SK-N-SH treated with all-trans-retinoic acid at 6 μM for 48 hours (cell line): ENCODE data around the gene AP1AR.

Experiments
- ATAC-seq: fragments of 200-7000 bp; cut with Tn5 transposase; 3 replicates; pipeline ENCODE4 v1.9.1; 2020; ENCODE audit warnings: mild to moderate bottlenecking, moderate library complexity
- ARNTL ChIP-seq: fragments of 450-650 bp; formaldehyde crosslinking; IDR thresholded peaks from 2 replicates; pipeline ENCODE4 v1.5.0; 2020; ENCODE audit warnings: low read depth, mild to moderate bottlenecking, moderate library complexity, borderline replicate concordance
- BACH2 ChIP-seq: fragments of 250-450 bp; sonication (Bioruptor Pico); IDR thresholded peaks from 2 replicates; pipeline ENCODE4 v1.9.0; 2021; ENCODE audit warnings: mild to moderate bottlenecking, borderline replicate concordance
- ESRRG ChIP-seq: fragments of 250-450 bp; sonication (Bioruptor Pico); IDR thresholded peaks from 2 replicates; pipeline ENCODE4 v1.6.1; 2021; ENCODE audit warnings: mild to moderate bottlenecking
- GLIS3 ChIP-seq: fragments of 250-450 bp; sonication (Bioruptor Pico); IDR thresholded peaks from 2 replicates; pipeline ENCODE4 v1.5.0; 2020; ENCODE audit warnings: mild to moderate bottlenecking, moderate library complexity
- ISL1 ChIP-seq: fragments of 250-450 bp; sonication (Bioruptor Pico); IDR thresholded peaks from 2 replicates; pipeline ENCODE4 v2.1.2; 2022; ENCODE audit warnings: mild to moderate bottlenecking, moderate library complexity
- OSR1 ChIP-seq: fragments of 250-450 bp; sonication (Bioruptor Pico); IDR thresholded peaks from 2 replicates; pipeline ENCODE4 v1.8.0; 2022; ENCODE audit warnings: moderate library complexity, mild to moderate bottlenecking, inconsistent platforms
- PATZ1 ChIP-seq: fragments of 250-450 bp; sonication (Bioruptor Pico); IDR thresholded peaks from 2 replicates; pipeline ENCODE4 v1.8.0; 2020; ENCODE audit warnings: mild to moderate bottlenecking, moderate library complexity, borderline replicate concordance
- PPARA ChIP-seq: fragments of 250-450 bp; sonication (Bioruptor Pico); IDR thresholded peaks from 2 replicates; pipeline ENCODE4 v1.5.0; 2020; ENCODE audit warnings: mild to moderate bottlenecking, borderline replicate concordance
- RARB ChIP-seq: fragments of 250-450 bp; sonication (Bioruptor Pico); IDR thresholded peaks from 2 replicates; pipeline ENCODE4 v1.8.0; 2021; ENCODE audit warnings: mild to moderate bottlenecking, moderate library complexity
- TCF4 ChIP-seq: fragments of 250-450 bp; sonication (Bioruptor Pico); IDR thresholded peaks from 2 replicates; pipeline ENCODE4 v1.8.0; 2021; ENCODE audit warnings: mild to moderate bottlenecking, moderate library complexity, borderline replicate concordance
- TOX ChIP-seq: fragments of 250-450 bp; sonication (Bioruptor Pico); IDR thresholded peaks from 2 replicates; pipeline ENCODE4 v1.8.0; 2021; ENCODE audit warnings: mild to moderate bottlenecking, moderate library complexity, borderline replicate concordance
- TSHZ2 ChIP-seq: fragments of 250-450 bp; sonication (Bioruptor Pico); IDR thresholded peaks from 2 replicates; pipeline ENCODE4 v1.5.0; 2020; ENCODE audit warnings: mild to moderate bottlenecking, moderate library complexity
- ZC3H10 ChIP-seq: fragments of 250-450 bp; sonication (Bioruptor Pico); IDR thresholded peaks from 2 replicates; pipeline ENCODE4 v1.5.1; 2021; ENCODE audit warnings: mild to moderate bottlenecking, moderate library complexity
- ZFP3 ChIP-seq: fragments of 250-450 bp; sonication (Bioruptor Pico); IDR thresholded peaks from 2 replicates; pipeline ENCODE4 v1.5.0; 2020; ENCODE audit warnings: mild to moderate bottlenecking, moderate library complexity
- ZFP30 ChIP-seq: fragments of 450-650 bp; formaldehyde crosslinking; IDR thresholded peaks from 2 replicates; pipeline ENCODE4 v1.5.0; 2022; ENCODE audit warnings: mild to moderate bottlenecking, moderate library complexity
- ZNF565 ChIP-seq: fragments of 450-650 bp; formaldehyde crosslinking; conservative IDR thresholded peaks from 2 replicates; pipeline ENCODE4 v1.5.0; 2020; ENCODE audit warnings: low read depth, mild to moderate bottlenecking, moderate library complexity
- ZNF70 ChIP-seq: fragments of 450-650 bp; formaldehyde crosslinking; IDR thresholded peaks from 2 replicates; pipeline ENCODE4 v1.5.0; 2020; ENCODE audit warnings: mild to moderate bottlenecking, moderate library complexity
- ZNF8 ChIP-seq: fragments of 450-650 bp; formaldehyde crosslinking; IDR thresholded peaks from 2 replicates; pipeline ENCODE4 v1.5.0; 2020; ENCODE audit warnings: mild to moderate bottlenecking, moderate library complexity
- TF ChIP-seq, protein P1 (sequence below): fragments of 250-450 bp; sonication (Bioruptor Pico); IDR thresholded peaks from 2 replicates; pipeline ENCODE4 v1.5.1; 2021; ENCODE audit warnings: mild to moderate bottlenecking, moderate library complexity
- TF ChIP-seq, protein P2 (sequence below): fragments of 250-450 bp; sonication (Bioruptor Pico); IDR thresholded peaks from 2 replicates; pipeline ENCODE4 v1.8.0; 2021; ENCODE audit warnings: low read depth, mild to moderate bottlenecking, moderate library complexity, borderline replicate concordance

The AP1AR gene

GRCh38 chr4:112277705-112278448 is 46.3 kb downstream of the AP1AR start:
- TF ChIP-seq PATZ1 (CRISPR knock-in tag) (no peak), TCF4 (CRISPR knock-in tag) (no peak), ARNTL (CRISPR knock-in tag) (no peak), ZFP30 (CRISPR knock-in tag) (no peak), ISL1 (CRISPR knock-in tag) (no peak), ZNF565 (CRISPR knock-in tag) (no peak), OSR1 (CRISPR knock-in tag) (no peak)
- TF ChIP-seq, protein P1, sequence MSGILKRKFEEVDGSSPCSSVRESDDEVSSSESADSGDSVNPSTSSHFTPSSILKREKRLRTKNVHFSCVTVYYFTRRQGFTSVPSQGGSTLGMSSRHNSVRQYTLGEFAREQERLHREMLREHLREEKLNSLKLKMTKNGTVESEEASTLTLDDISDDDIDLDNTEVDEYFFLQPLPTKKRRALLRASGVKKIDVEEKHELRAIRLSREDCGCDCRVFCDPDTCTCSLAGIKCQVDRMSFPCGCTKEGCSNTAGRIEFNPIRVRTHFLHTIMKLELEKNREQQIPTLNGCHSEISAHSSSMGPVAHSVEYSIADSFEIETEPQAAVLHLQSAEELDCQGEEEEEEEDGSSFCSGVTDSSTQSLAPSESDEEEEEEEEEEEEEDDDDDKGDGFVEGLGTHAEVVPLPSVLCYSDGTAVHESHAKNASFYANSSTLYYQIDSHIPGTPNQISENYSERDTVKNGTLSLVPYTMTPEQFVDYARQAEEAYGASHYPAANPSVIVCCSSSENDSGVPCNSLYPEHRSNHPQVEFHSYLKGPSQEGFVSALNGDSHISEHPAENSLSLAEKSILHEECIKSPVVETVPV = no peak
- ATAC-seq = no peak

DNA sequence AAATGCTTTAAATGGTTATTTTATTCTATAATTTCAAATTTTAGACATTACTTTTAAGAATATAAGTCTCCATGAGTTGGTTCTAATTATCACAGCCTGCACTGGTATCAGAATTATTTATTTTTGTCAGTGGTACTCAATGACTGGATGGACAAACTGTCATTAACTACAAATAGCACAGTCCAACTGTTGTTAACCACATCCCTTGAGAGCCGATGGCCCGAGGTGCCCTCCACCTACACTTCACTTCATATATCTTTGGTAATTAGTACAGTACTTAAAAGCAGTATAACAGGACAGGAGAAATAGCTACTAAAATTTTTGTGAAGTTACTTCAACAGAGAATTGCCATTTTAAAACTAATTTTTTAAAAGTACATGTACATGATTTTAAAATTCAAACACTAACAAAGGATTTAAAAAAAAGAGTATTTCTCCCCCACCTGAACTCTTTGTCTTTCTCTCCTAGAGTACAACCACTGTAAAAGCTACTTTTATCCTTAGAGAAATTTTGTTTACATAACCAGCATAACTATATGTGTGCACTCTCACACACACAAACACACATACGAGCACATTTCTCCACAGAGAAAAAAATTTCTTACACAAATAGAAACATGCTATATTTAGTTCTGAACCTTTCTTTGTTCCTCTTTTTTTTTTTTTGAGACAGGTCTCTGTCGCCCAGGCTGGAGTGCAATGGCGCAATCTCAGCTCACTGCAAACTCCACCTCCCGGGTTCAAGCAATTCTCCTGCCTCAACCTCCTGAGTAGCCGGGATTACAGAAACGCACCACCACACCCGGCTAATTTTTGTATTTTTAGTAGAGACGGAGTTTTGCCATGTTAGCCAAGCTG is 47.7 kb downstream of the AP1AR start:
- ATAC-seq = no peak
- TF ChIP-seq ZNF8 (CRISPR knock-in tag) = no peak
- TF ChIP-seq ESRRG (CRISPR knock-in tag) = no peak
- TF ChIP-seq, protein P2, sequence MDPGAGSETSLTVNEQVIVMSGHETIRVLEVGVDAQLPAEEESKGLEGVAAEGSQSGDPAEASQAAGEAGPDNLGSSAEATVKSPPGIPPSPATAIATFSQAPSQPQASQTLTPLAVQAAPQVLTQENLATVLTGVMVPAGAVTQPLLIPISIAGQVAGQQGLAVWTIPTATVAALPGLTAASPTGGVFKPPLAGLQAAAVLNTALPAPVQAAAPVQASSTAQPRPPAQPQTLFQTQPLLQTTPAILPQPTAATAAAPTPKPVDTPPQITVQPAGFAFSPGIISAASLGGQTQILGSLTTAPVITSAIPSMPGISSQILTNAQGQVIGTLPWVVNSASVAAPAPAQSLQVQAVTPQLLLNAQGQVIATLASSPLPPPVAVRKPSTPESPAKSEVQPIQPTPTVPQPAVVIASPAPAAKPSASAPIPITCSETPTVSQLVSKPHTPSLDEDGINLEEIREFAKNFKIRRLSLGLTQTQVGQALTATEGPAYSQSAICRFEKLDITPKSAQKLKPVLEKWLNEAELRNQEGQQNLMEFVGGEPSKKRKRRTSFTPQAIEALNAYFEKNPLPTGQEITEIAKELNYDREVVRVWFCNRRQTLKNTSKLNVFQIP (CRISPR knock-in tag) = no peak
- TF ChIP-seq RARB (CRISPR knock-in tag) = no peak
- no peak for TF ChIP-seq GLIS3 (CRISPR knock-in tag)
- no peak for TF ChIP-seq TSHZ2 (CRISPR knock-in tag)
- TF ChIP-seq ISL1 (CRISPR knock-in tag) = no peak
- TF ChIP-seq PPARA (CRISPR knock-in tag) = no peak
- TF ChIP-seq ZNF565 (CRISPR knock-in tag) = no peak
- no peak for TF ChIP-seq TOX (CRISPR knock-in tag)
- TF ChIP-seq OSR1 (CRISPR knock-in tag) = no peak

DNA sequence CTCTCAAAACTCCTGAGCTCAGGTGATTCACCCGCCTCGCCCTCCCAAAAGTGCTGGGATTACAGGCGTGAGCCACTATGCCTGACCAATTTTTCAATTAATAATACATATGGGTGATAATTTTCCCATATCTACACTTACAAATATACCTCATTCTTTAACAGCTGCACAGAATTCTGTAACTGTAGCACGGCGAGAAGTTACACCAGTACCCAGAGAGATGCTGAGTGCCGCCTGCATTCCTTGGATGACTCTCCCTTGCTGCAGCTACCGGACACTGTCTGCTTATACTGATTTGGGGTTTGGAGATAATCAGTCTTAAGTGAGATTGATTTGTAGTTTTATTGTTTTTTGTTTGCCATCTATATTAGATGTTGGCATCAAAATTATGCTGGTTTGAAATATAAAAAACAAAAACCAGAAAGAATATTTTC is 48.3 kb downstream of the AP1AR start:
- no peak for ATAC-seq
- TF ChIP-seq ZFP3 (CRISPR knock-in tag) (no peak), GLIS3 (CRISPR knock-in tag) (no peak), PATZ1 (CRISPR knock-in tag) (no peak), BACH2 (CRISPR knock-in tag) (no peak), ESRRG (CRISPR knock-in tag) (no peak), RARB (CRISPR knock-in tag) (no peak), ZNF8 (CRISPR knock-in tag) (no peak), TCF4 (CRISPR knock-in tag) (no peak), ZC3H10 (no peak), ZNF70 (CRISPR knock-in tag) (no peak), ARNTL (CRISPR knock-in tag) (no peak), TOX (CRISPR knock-in tag) (no peak)
- TF ChIP-seq, protein P1 = no peak
